ENCODE data around the gene HYDIN. TPM values are rescaled to one million over a fixed set of nuclear protein-coding genes. Genes with fewer than 3 reads are reported as not detected.

Gene HYDIN
- total RNA-seq, 2 experiments from 2014 or later, result not detected

DNA sequence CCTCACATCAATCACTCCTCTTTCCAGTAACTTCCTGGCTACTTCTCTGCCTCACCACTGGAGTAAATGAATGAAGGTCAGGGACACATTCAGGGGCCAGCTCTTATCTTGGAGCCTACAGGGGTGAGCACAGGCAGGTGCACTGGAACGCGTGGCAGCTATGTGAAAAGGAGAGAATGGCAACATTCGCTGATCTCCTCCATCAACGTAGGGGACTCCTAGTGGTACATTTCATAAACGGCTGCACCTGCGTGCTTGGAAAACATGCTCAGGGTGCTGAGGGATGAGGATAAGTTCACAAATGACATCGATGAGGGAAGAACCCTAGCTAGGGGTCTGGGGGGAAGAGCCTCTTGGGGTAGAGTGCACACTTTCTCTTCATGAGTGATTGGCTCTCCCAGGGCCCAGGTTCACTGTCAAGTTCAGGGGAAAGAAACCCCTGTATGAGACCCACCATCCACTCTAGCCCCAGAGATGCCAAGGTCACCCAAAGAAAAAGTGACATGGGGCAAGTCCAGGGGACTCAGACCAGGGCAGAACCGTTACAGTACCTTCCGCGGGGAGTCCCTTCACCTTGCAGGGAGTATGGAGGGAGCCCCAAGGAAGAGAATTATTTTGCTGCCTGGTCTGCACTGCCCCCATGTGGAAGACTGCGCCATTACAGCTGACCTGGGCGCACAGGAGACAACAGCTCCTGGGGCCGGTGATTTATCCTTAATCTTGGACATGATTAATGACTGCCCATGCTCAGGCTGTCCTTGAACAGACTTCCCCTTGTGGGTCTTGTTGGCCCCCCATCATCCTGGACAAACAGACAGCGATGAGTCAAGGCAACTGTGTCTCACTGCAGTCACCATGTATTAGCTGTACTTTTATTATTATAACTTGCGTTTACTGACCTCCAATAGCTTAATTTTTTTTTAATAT lies 459.6 kb downstream of the HYDIN start:
- POLR2A ChIA-PET, result interaction anchor here (0.6 to 2.1 kb wide), 5 partner anchors 8 to 98 kb away, joined by 3 to 6 read pairs (median 3); no protein-coding TSS in a partner anchor
- ATAC-seq, result peak; percentile 97
- TF ChIP-seq, protein P1, sequence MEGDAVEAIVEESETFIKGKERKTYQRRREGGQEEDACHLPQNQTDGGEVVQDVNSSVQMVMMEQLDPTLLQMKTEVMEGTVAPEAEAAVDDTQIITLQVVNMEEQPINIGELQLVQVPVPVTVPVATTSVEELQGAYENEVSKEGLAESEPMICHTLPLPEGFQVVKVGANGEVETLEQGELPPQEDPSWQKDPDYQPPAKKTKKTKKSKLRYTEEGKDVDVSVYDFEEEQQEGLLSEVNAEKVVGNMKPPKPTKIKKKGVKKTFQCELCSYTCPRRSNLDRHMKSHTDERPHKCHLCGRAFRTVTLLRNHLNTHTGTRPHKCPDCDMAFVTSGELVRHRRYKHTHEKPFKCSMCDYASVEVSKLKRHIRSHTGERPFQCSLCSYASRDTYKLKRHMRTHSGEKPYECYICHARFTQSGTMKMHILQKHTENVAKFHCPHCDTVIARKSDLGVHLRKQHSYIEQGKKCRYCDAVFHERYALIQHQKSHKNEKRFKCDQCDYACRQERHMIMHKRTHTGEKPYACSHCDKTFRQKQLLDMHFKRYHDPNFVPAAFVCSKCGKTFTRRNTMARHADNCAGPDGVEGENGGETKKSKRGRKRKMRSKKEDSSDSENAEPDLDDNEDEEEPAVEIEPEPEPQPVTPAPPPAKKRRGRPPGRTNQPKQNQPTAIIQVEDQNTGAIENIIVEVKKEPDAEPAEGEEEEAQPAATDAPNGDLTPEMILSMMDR (IDR thresholded peaks at IDR 0.05), result peak; percentile 97
- Mint-ChIP-seq H3K36me3 (ENCODE audit: low read depth) (peaks cover 19% of the 10 kb centered on the region), H3K4me3 (no peak overlapping the region), H3K4me1 (ENCODE audit: low read depth) (no peaks in the 10 kb centered on the region), H3K27ac (no peak overlapping the region), H3K27me3 (no peaks in the 10 kb centered on the region), H3K9me3 (no peaks in the 10 kb centered on the region)
- intact Hi-C loops (cut with micrococcal nuclease), result loop anchor here (5.0 kb wide), 1 partner anchor 89 kb away; no protein-coding TSS in a partner anchor
- CTCF ChIA-PET, result interaction anchor here (0.6 to 4.2 kb wide), 40 partner anchors 8 to 415 kb away, joined by 3 to 94 read pairs (median 4); partner anchors contain the start of gene MTSS2
- peak; percentile 73 for DNase-seq

GRCh38 chr16:70770291-70770625 lies 460.3 kb downstream of the HYDIN start:
- H3K36me3 Mint-ChIP-seq (ENCODE audit: low read depth), result peaks cover 19% of the 10 kb centered on the region
- H3K9me3 Mint-ChIP-seq, result no peaks in the 10 kb centered on the region
- H3K4me3 Mint-ChIP-seq, result no peak overlapping the region

DNA sequence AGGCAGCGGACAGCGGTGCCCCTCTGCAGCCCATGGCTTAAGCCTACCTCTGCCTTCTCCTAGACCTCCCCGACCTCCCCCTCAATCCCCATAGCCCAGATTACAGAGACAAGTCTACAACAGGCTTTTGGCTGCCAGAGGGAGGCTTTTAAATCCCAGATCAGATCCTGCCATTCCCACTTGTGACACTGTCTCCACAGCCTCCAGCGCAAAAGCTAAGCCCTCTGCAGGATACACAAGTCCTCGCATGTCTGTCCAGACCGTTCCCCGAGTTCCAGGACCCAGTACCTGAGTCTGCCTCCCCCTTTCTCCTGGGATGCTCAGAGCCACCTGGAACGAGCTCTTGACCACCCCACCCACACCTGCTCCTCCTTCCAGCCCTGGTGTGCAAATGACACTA lies 460.8 kb downstream of the HYDIN start:
- intact Hi-C loops (cut with micrococcal nuclease), result loop anchor here (5.0 kb wide), 1 partner anchor 87 kb away; no protein-coding TSS in a partner anchor
- no peaks in the 10 kb centered on the region for H3K9me3 Mint-ChIP-seq
- H3K27me3 Mint-ChIP-seq, result no peaks in the 10 kb centered on the region
- H3K4me1 Mint-ChIP-seq (ENCODE audit: low read depth), result no peaks in the 10 kb centered on the region
- CTCF ChIA-PET, result interaction anchor here (0.9 to 4.2 kb wide), 12 partner anchors 8 to 115 kb away, joined by 3 to 94 read pairs (median 18); partner anchors contain the start of gene MTSS2
- H3K36me3 Mint-ChIP-seq (ENCODE audit: low read depth), result peaks cover 19% of the 10 kb centered on the region
- DNase-seq (no peak), ATAC-seq (no peak)
- no peak overlapping the region for H3K27ac Mint-ChIP-seq
- POLR2A ChIA-PET, result interaction anchor here (0.7 to 2.1 kb wide), 3 partner anchors 9 to 32 kb away, joined by 3 to 6 read pairs (median 3); no protein-coding TSS in a partner anchor
- no peak overlapping the region for H3K4me3 Mint-ChIP-seq
- TF ChIP-seq, protein P1 (IDR thresholded peaks at IDR 0.05), result no peak

More at GRCh38 chr16:70770291-70770625, 460.3 kb downstream of the HYDIN start:
- no peak for DNase-seq
- Mint-ChIP-seq H3K4me1 (ENCODE audit: low read depth) (no peaks in the 10 kb centered on the region), H3K27me3 (no peaks in the 10 kb centered on the region), H3K27ac (no peak overlapping the region)
- ChIA-PET CTCF (interaction anchor here (0.7 to 4.2 kb wide), 24 partner anchors 9 to 139 kb away, joined by 3 to 94 read pairs (median 7); partner anchors contain the start of gene MTSS2), POLR2A (interaction anchor here (0.7 to 2.1 kb wide), 3 partner anchors 8 to 32 kb away, joined by 3 to 6 read pairs (median 3); no protein-coding TSS in a partner anchor)
- no peak for ATAC-seq
- TF ChIP-seq, protein P1 (IDR thresholded peaks at IDR 0.05), result no peak
- intact Hi-C loops (cut with micrococcal nuclease), result loop anchor here (5.0 kb wide), 1 partner anchor 88 kb away; no protein-coding TSS in a partner anchor

DNA sequence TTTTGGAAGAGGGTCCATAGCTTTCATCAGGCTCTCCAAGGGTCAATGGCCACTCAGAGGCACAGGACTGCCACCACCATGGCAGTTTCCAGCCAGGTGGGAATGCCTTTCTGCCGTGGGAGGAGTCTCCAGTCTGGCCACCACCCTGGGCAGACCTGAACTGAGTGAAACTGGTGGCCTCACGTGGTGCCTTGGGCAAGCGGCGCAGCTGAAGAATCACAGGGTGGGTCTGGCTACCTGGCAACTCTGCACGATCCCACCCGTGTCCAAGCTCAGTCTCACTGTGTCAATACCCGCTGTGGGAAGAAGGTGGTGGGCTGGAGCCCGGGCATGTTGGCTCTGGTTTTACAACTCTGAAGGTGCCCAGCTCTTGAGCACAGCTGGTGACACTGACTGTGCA lies 461.4 kb downstream of the HYDIN start:
- Mint-ChIP-seq H3K4me3 (no peak overlapping the region), H3K27me3 (no peaks in the 10 kb centered on the region), H3K36me3 (ENCODE audit: low read depth) (peaks cover 18% of the 10 kb centered on the region), H3K4me1 (ENCODE audit: low read depth) (no peaks in the 10 kb centered on the region), H3K27ac (no peak overlapping the region), H3K9me3 (no peaks in the 10 kb centered on the region)
- POLR2A ChIA-PET, result interaction anchor here (2.1 kb wide), 1 partner anchor 9 kb away, joined by 6 read pairs; no protein-coding TSS in a partner anchor
- CTCF ChIA-PET, result interaction anchor here (0.7 to 4.2 kb wide), 3 partner anchors 15 to 115 kb away, joined by 3 to 94 read pairs (median 18); partner anchors contain the start of gene MTSS2
- DNase-seq (no peak), ATAC-seq (no peak)
- TF ChIP-seq, protein P1 (IDR thresholded peaks at IDR 0.05), result no peak
- intact Hi-C loops (cut with micrococcal nuclease), result no loop called here
